Embryonic facial prominence (tissue), 1 donor: ENCODE measurements around the gene KLF4.

Experiments
- DNase-seq: peaks from one replicate; pipeline ENCODE4 v3.0.0-alpha.2; 2016; ENCODE audit errors: extremely low spot score

KLF4 gene

GRCh38 chr9:107447834-107448233 lies 41.7 kb downstream of the KLF4 start:
- no peak for DNase-seq

- no peak for DNase-seq
These were observed 42.5 kb downstream of the KLF4 start for GRCh38 chr9:107447081-107447480.

GRCh38 chr9:107446491-107446890 lies 43.1 kb downstream of the KLF4 start:
- no peak for DNase-seq

GRCh38 chr9:107443786-107444185 lies 45.8 kb downstream of the KLF4 start:
- DNase-seq, result no peak

- no peak for DNase-seq
These were observed 49.5 kb downstream of the KLF4 start for GRCh38 chr9:107439991-107440456.

- no peak for DNase-seq
These were observed 51.1 kb downstream of the KLF4 start for GRCh38 chr9:107438211-107439031.

- no peak for DNase-seq
These were observed 51.9 kb downstream of the KLF4 start for GRCh38 chr9:107437716-107438115.

- no peak for DNase-seq
These were observed 54.2 kb downstream of the KLF4 start for GRCh38 chr9:107435415-107435814.
